Ovary (tissue), 1 donor: ENCODE data around the gene RAB31.

ENCODE experiments used
- EP300 ChIP-seq: sonication (generic); formaldehyde crosslinking; IDR thresholded peaks from one replicate; pipeline ENCODE4 v1.6.1; 2017; ENCODE audit warnings: antibody characterized with exemption
- POLR2A ChIP-seq: fragments of 450-650 bp; IDR thresholded peaks from one replicate; pipeline ENCODE4 v1.6.1; 2017; ENCODE audit warnings: antibody characterized with exemption, mild to moderate bottlenecking, moderate library complexity

- TF ChIP-seq POLR2A (no peak), EP300 (no peak)
Measured at GRCh38 chr18:9890957-9891356, 182.9 kb downstream of the RAB31 start.
